ENCODE measurements around the gene CDC14A. TPM values are rescaled to one million over a fixed set of nuclear protein-coding genes. Genes with fewer than 3 reads are reported as not detected.

Gene CDC14A
- total RNA-seq, 1 experiment from 2014 or later, result 6.8 TPM

DNA sequence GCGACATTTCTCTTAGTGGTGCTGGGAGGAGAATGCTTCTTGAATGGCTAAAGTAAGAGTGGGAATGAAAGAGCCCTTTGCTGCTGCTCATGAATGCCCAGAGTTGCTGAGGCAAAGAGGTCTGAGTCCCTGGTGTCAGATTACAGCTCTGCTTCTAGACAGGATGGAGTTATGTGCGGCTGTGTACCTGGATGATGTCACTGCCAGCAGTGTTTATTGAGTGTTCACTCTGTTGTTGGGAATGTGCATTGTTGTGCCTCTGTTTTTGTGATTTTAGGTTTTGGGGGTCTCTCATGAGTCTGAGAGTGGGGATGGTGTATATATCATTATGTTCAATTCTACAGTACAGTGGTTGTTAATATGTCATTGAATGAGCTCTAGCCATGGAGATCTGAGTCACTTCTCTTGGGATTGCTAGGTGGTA is 2.7 kb downstream of the CDC14A start:
- no peak for DNase-seq (ENCODE audit: low spot score)
- BruUV-seq (replicated peaks), result no TSS peak
- no peaks in the 10 kb centered on the region for H3K36me3 ChIP-seq (ENCODE audit: insufficient read depth, low read length, poor library complexity, severe bottlenecking)
- no peaks in the 10 kb centered on the region for H3K27me3 ChIP-seq (replicated peaks; ENCODE audit: insufficient read depth, low read depth, low read length, poor library complexity)
- CTCF ChIA-PET, result no interaction called here
- no peak overlapping the region for H3K4me3 ChIP-seq (ENCODE audit: low read depth, low read length, poor library complexity, severe bottlenecking)
- intact Hi-C loops (cut with micrococcal nuclease; ENCODE audit: unreplicated experiment), result loop anchor here (5.0 to 10.0 kb wide), 3 partner anchors 88 to 503 kb away; partner anchors contain the start of genes AGL, RTCA, SASS6 and TRMT13
- POLR2A ChIA-PET (ENCODE audit: low non-redundant PET), result no interaction called here
- peaks cover 40% of the 10 kb centered on the region for H3K4me1 ChIP-seq (ENCODE audit: insufficient read depth, low read length, poor library complexity, severe bottlenecking)
- TF ChIP-seq, protein P1, sequence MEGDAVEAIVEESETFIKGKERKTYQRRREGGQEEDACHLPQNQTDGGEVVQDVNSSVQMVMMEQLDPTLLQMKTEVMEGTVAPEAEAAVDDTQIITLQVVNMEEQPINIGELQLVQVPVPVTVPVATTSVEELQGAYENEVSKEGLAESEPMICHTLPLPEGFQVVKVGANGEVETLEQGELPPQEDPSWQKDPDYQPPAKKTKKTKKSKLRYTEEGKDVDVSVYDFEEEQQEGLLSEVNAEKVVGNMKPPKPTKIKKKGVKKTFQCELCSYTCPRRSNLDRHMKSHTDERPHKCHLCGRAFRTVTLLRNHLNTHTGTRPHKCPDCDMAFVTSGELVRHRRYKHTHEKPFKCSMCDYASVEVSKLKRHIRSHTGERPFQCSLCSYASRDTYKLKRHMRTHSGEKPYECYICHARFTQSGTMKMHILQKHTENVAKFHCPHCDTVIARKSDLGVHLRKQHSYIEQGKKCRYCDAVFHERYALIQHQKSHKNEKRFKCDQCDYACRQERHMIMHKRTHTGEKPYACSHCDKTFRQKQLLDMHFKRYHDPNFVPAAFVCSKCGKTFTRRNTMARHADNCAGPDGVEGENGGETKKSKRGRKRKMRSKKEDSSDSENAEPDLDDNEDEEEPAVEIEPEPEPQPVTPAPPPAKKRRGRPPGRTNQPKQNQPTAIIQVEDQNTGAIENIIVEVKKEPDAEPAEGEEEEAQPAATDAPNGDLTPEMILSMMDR (conservative IDR thresholded peaks at IDR 0.05; ENCODE audit: low read depth, low read length), result no peak
- TF ChIP-seq EZH2 (IDR thresholded peaks at IDR 0.05; ENCODE audit: borderline replicate concordance, low read depth, low read length, poor library complexity, severe bottlenecking), result no peak
- no peaks in the 10 kb centered on the region for H3K9me3 ChIP-seq (ENCODE audit: low read depth, low read length, poor library complexity, severe bottlenecking)
- no peak overlapping the region for H3K27ac ChIP-seq (ENCODE audit: low read depth, low read length, poor library complexity, severe bottlenecking)

DNA sequence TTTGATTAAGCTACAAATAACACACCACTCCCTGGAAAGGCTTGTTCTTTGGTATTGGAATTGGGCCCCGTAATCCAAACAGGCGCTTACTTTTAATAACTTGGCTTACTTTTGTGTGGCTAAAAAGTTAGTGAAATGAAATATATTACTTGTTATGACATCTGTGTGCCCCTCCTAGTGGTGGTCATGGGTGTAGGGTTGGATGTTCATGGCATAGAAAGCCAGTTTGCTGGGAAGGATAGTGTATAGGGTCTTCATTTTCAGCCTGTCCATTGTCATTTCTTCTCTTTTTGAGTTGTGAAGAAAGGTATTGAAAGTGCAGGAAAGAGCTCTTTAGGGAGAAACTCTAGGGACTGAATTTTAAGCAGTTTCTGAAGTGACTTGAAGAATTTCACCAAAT is 5.9 kb downstream of the CDC14A start:
- H3K4me1 ChIP-seq (ENCODE audit: insufficient read depth, low read length, poor library complexity, severe bottlenecking), result peaks cover 57% of the 10 kb centered on the region
- CTCF ChIA-PET, result no interaction called here
- TF ChIP-seq, protein P1 (conservative IDR thresholded peaks at IDR 0.05; ENCODE audit: low read depth, low read length), result peak; percentile 64
- no peak for TF ChIP-seq EZH2 (IDR thresholded peaks at IDR 0.05; ENCODE audit: borderline replicate concordance, low read depth, low read length, poor library complexity, severe bottlenecking)
- DNase-seq (ENCODE audit: low spot score), result peak; percentile 37
- BruUV-seq (replicated peaks), result no TSS peak
- no peak overlapping the region for H3K27ac ChIP-seq (ENCODE audit: low read depth, low read length, poor library complexity, severe bottlenecking)
- H3K4me3 ChIP-seq (ENCODE audit: low read depth, low read length, poor library complexity, severe bottlenecking), result no peak overlapping the region
- H3K27me3 ChIP-seq (replicated peaks; ENCODE audit: insufficient read depth, low read depth, low read length, poor library complexity), result no peaks in the 10 kb centered on the region
- H3K36me3 ChIP-seq (ENCODE audit: insufficient read depth, low read length, poor library complexity, severe bottlenecking), result no peaks in the 10 kb centered on the region
- POLR2A ChIA-PET (ENCODE audit: low non-redundant PET), result no interaction called here
- no peaks in the 10 kb centered on the region for H3K9me3 ChIP-seq (ENCODE audit: low read depth, low read length, poor library complexity, severe bottlenecking)
- intact Hi-C loops (cut with micrococcal nuclease; ENCODE audit: unreplicated experiment), result loop anchor here (10.0 kb wide), 1 partner anchor 223 kb away; the partner anchor contains the start of genes SASS6 and TRMT13

DNA sequence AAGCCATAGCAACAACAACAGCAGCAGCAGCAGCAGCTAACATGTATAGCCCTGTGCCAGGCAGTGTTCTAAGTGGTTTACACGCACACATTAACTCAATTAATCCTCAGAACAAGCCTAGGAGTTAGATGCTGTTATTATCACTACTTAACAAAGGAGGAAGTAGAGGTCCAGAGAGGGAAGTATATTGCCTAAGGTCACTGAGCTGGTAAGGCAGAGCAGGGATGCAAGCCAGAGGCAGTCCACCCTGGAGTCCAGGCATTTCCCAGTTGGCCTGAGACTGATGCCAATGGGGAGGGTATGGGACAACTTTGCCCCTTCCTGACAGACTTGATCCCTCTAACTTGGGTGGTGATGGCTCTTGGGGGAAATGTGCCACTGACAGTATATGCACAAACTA is 6.8 kb downstream of the CDC14A start:
- H3K4me1 ChIP-seq (ENCODE audit: insufficient read depth, low read length, poor library complexity, severe bottlenecking), result peaks cover 51% of the 10 kb centered on the region
- TF ChIP-seq, protein P1 (conservative IDR thresholded peaks at IDR 0.05; ENCODE audit: low read depth, low read length), result no peak
- TF ChIP-seq EZH2 (IDR thresholded peaks at IDR 0.05; ENCODE audit: borderline replicate concordance, low read depth, low read length, poor library complexity, severe bottlenecking), result no peak
- no peak overlapping the region for H3K4me3 ChIP-seq (ENCODE audit: low read depth, low read length, poor library complexity, severe bottlenecking)
- BruUV-seq (replicated peaks), result no TSS peak
- POLR2A ChIA-PET (ENCODE audit: low non-redundant PET), result no interaction called here
- intact Hi-C loops (cut with micrococcal nuclease; ENCODE audit: unreplicated experiment), result loop anchor here (10.0 kb wide), 1 partner anchor 224 kb away; the partner anchor contains the start of genes SASS6 and TRMT13
- no peak for DNase-seq (ENCODE audit: low spot score)
- no peaks in the 10 kb centered on the region for H3K9me3 ChIP-seq (ENCODE audit: low read depth, low read length, poor library complexity, severe bottlenecking)
- H3K27ac ChIP-seq (ENCODE audit: low read depth, low read length, poor library complexity, severe bottlenecking), result no peak overlapping the region
- no peaks in the 10 kb centered on the region for H3K27me3 ChIP-seq (replicated peaks; ENCODE audit: insufficient read depth, low read depth, low read length, poor library complexity)
- CTCF ChIA-PET, result no interaction called here
- H3K36me3 ChIP-seq (ENCODE audit: insufficient read depth, low read length, poor library complexity, severe bottlenecking), result no peaks in the 10 kb centered on the region
